Sigmoid colon (tissue), 4 donors: ENCODE data around the gene RBM33.

Experiments used
- CTCF ChIP-seq, 4 experiments: fragments of 450-650 bp in 3 of 4; fragments of 200-600 bp in 1 of 4; IDR thresholded peaks; one replicate each; pipeline ENCODE4 v1.5.1; 2016 to 2019; ENCODE audit warnings: antibody characterized with exemption in 4 of 4, mild to moderate bottlenecking in 3 of 4, moderate library complexity in 2 of 4
- POLR2A ChIP-seq, 2 donors: fragments of 450-650 bp; IDR thresholded peaks; one replicate each; pipeline ENCODE4 v1.6.1; 2016; ENCODE audit warnings: antibody characterized with exemption in 2 of 2, mild to moderate bottlenecking in 2 of 2, moderate library complexity in 2 of 2
- POLR2AphosphoS5 ChIP-seq, 4 donors: sonication (generic); formaldehyde crosslinking; IDR thresholded peaks; one replicate each; pipeline ENCODE4 v1.6.1; 2017; ENCODE audit warnings: antibody characterized with exemption in 4 of 4

GRCh38 chr7:155662343-155663043 lies 18.0 kb downstream of the RBM33 start:
- TF ChIP-seq CTCF (IDR thresholded peaks at IDR 0.05) (no peak), POLR2A (IDR thresholded peaks at IDR 0.05) (no peak), POLR2AphosphoS5 (IDR thresholded peaks at IDR 0.05) (no peak)
